ENCODE data around the gene TP53I3.

DNA sequence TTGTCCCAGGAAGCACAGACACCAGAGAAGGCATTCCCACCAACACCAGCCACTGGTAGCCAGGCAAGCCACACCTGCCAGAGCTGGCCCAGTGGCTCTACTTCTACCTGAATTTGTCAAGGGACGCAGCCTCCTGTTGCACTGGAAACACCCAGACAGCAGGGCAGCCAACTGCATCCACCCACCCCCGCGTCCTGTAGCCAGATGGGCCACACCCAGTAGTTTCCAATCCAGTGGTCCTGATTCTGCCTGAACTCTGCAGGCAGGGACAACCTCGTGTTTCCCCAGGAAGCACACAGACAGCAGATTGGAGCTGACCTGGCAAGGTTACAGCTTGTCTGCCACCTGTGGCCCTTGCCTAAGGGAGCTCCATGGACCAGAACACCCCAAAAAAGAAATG lies 20.3 kb upstream of the TP53I3 start:
- TF ChIP-seq, protein P1, sequence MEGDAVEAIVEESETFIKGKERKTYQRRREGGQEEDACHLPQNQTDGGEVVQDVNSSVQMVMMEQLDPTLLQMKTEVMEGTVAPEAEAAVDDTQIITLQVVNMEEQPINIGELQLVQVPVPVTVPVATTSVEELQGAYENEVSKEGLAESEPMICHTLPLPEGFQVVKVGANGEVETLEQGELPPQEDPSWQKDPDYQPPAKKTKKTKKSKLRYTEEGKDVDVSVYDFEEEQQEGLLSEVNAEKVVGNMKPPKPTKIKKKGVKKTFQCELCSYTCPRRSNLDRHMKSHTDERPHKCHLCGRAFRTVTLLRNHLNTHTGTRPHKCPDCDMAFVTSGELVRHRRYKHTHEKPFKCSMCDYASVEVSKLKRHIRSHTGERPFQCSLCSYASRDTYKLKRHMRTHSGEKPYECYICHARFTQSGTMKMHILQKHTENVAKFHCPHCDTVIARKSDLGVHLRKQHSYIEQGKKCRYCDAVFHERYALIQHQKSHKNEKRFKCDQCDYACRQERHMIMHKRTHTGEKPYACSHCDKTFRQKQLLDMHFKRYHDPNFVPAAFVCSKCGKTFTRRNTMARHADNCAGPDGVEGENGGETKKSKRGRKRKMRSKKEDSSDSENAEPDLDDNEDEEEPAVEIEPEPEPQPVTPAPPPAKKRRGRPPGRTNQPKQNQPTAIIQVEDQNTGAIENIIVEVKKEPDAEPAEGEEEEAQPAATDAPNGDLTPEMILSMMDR (IDR thresholded peaks at IDR 0.05 in 2 of 3, conservative IDR thresholded peaks at IDR 0.05 in 1 of 3; ENCODE audit: borderline replicate concordance in 1 of 3, insufficient read depth in 1 of 3, low read depth in 2 of 3, low read length in 2 of 3), result no peak
- TF ChIP-seq POLR2A (IDR thresholded peaks at IDR 0.05; ENCODE audit: borderline replicate concordance, extremely low read depth, insufficient read depth, insufficient read length) (no peak), SIN3A (IDR thresholded peaks at IDR 0.05; ENCODE audit: low read depth) (no peak), FOSL1 (IDR thresholded peaks at IDR 0.05; ENCODE audit: low read depth) (no peak), ZFX (IDR thresholded peaks at IDR 0.05) (no peak)
- TF ChIP-seq, protein P2, sequence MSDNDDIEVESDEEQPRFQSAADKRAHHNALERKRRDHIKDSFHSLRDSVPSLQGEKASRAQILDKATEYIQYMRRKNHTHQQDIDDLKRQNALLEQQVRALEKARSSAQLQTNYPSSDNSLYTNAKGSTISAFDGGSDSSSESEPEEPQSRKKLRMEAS (IDR thresholded peaks at IDR 0.05), result no peak
